Smooth muscle cell (in vitro differentiated cells): ENCODE measurements around the gene NAV1. TPM values are rescaled to one million over a fixed set of nuclear protein-coding genes. Genes with fewer than 3 reads are reported as not detected.
"Not testable (repeated sequence)": the region's sequence is repeated elsewhere in the genome, so short reads cannot be mapped to it uniquely, and the experiment has no call there.

Source experiments
- DNase-seq: peaks from one replicate; lab custom pipeline; 2025; ENCODE audit not compliant: unreplicated experiment; lab: John Stamatoyannopoulos, UW
- H2AFZ ChIP-seq: fragments of 200-600 bp; sonication (generic); 2 replicates; pipeline ENCODE4 v1.6.0; 2016; ENCODE audit warnings: antibody characterized with exemption, low read depth, mild to moderate bottlenecking
- H3F3A ChIP-seq: fragments of 200-600 bp; sonication (generic); 2 replicates; pipeline ENCODE4 v1.6.0; 2017; ENCODE audit warnings: antibody characterized with exemption, low read depth
- H3K27ac ChIP-seq: fragments of 200-600 bp; sonication (generic); 2 replicates; pipeline ENCODE4 v1.5.1; 2016; ENCODE audit warnings: low read depth, mild to moderate bottlenecking
- H3K27me3 ChIP-seq: fragments of 200-600 bp; sonication (generic); 2 replicates; pipeline ENCODE4 v1.6.1; 2016; ENCODE audit warnings: low read depth, mild to moderate bottlenecking
- H3K36me3 ChIP-seq: fragments of 200-600 bp; sonication (generic); 2 replicates; pipeline ENCODE4 v1.5.1; 2016; ENCODE audit warnings: low read depth
- H3K4me1 ChIP-seq: fragments of 200-600 bp; sonication (generic); 2 replicates; pipeline ENCODE4 v1.5.1; 2016; ENCODE audit warnings: low read depth
- H3K4me2 ChIP-seq: fragments of 200-600 bp; sonication (generic); 2 replicates; pipeline ENCODE4 v1.6.0; 2016; ENCODE audit warnings: mild to moderate bottlenecking
- H3K4me3 ChIP-seq: fragments of 200-600 bp; sonication (generic); 2 replicates; pipeline ENCODE4 v1.5.1; 2016; ENCODE audit warnings: mild to moderate bottlenecking
- H3K79me2 ChIP-seq: fragments of 200-600 bp; sonication (generic); 2 replicates; pipeline ENCODE4 v1.6.0; 2016; ENCODE audit warnings: low read depth, mild to moderate bottlenecking
- H3K9ac ChIP-seq: fragments of 200-600 bp; sonication (generic); 2 replicates; pipeline ENCODE4 v1.6.0; 2016; ENCODE audit warnings: low read depth
- H3K9me3 ChIP-seq: fragments of 200-600 bp; sonication (generic); replicated peaks from 2 replicates; pipeline ENCODE4 v1.5.1; 2016; ENCODE audit warnings: low read depth
- H4K20me1 ChIP-seq: fragments of 200-600 bp; sonication (generic); 2 replicates; pipeline ENCODE4 v1.6.0; 2016; ENCODE audit warnings: low read depth
- WGBS: methylation state at CpG from one replicate; pipeline ENCODE4 v1.1.7; 2016; ENCODE audit warnings: low lambda C conversion rate; 5-methylcytosine and 5-hydroxymethylcytosine counted together
- polyA plus RNA-seq: library from polyadenylated mRNA; unstranded; fragments of >200 nt; fragmentation: Nextera tagmentation; extraction: Ambion mirVana; gene quantifications from 2 replicates; pipeline ENCODE4 v1.2.1, GENCODE V29; 2016
- total RNA-seq: library from RNA; depleted of rRNA; stranded (reverse); fragments of >200 nt; gene quantifications from 2 replicates; pipeline ENCODE4 v1.2.3, GENCODE V29; 2014
- TF ChIP-seq, protein P1 (sequence below): fragments of 200-600 bp; sonication (generic); IDR thresholded peaks from 2 replicates; pipeline ENCODE4 v1.5.1; 2017; ENCODE audit warnings: borderline replicate concordance, mild to moderate bottlenecking, antibody characterized with exemption; ENCODE audit not compliant: insufficient read depth, poor library complexity, severe bottlenecking

NAV1 gene
- total and polyA plus RNA-seq, 2 experiments from 2014 or later, result 52.3 to 71.1 TPM

DNA sequence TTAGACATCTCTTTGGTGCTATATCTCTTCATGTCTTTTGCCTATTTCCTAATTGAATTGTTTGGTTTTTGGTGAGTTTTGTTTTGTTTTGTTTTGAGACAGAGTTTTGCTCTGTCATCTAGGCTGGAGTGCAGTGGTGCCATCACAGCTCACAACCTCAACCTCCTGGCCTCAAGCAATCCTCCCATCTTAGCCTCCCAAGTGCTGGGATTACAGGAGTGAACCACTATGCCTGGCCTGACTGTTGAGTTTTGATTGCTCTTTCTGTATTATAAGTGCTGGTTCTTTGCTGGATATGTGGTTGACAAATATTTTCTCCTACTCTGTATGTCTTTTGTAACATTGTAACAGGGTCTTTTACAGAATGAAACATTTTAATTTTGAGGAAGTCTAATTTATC, 38.0 kb downstream of the NAV1 start:
- Histone ChIP-seq H2AFZ (no peak overlapping the region), H3K27ac (peak overlapping the region; percentile 80), H3K4me1 (peaks cover 7% of the 10 kb centered on the region), H3K4me3 (no peak overlapping the region), H3K27me3 (no peaks in the 10 kb centered on the region), H3K79me2 (peaks cover 98% of the 10 kb centered on the region), H3K36me3 (no peaks in the 10 kb centered on the region), H4K20me1 (peaks cover 16% of the 10 kb centered on the region), H3K4me2 (no peak overlapping the region), H3F3A (peaks cover 12% of the 10 kb centered on the region), H3K9me3 (no peaks in the 10 kb centered on the region), H3K9ac (no peak overlapping the region)
- DNase-seq, result no peak
- TF ChIP-seq, protein P1, sequence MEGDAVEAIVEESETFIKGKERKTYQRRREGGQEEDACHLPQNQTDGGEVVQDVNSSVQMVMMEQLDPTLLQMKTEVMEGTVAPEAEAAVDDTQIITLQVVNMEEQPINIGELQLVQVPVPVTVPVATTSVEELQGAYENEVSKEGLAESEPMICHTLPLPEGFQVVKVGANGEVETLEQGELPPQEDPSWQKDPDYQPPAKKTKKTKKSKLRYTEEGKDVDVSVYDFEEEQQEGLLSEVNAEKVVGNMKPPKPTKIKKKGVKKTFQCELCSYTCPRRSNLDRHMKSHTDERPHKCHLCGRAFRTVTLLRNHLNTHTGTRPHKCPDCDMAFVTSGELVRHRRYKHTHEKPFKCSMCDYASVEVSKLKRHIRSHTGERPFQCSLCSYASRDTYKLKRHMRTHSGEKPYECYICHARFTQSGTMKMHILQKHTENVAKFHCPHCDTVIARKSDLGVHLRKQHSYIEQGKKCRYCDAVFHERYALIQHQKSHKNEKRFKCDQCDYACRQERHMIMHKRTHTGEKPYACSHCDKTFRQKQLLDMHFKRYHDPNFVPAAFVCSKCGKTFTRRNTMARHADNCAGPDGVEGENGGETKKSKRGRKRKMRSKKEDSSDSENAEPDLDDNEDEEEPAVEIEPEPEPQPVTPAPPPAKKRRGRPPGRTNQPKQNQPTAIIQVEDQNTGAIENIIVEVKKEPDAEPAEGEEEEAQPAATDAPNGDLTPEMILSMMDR, result no peak

DNA sequence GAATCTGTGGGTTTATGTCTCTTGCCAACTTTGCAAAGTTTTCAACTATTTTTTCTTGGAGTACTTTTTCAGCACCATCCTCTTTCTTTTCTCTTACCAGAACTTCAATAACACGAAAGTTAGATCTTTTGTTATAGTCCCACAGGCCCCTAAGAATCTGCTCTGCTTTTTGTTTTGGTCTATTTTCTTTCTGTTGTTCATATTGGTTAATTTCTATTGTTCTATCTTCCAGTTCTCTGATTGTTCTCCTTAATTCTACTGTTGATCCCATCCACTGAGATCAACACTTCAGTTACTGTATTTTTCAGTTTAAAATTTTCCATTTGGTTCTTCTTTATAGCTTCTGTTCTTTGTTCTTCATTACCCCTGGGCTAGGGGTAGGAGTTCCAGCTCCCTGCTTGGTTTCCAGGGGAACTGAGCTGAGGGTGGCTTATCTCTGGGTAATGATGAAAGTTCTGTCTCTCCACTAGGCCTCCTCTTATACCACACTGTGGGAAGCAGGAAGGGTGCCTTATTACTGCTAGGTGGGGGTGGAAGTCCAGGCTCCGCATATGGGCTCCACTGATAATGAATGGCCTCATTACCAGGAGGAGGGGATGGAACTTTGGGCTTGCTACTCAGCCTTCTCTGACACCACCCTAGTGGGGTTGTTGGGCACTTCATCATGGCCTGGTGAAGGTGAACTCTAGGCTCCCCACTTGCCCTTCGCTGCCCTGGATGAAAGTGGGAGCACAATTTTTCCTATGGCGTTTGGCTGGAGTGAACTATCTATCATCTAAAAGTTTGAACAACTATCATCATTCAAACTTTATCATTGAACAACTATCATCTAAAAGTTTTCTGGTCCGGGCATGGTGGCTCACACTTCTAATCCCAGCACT, 39.3 kb downstream of the NAV1 start:
- Histone ChIP-seq H3K4me3 (no peak overlapping the region), H3K9ac (peak overlapping the region; percentile 24), H4K20me1 (peaks cover 5% of the 10 kb centered on the region), H3K9me3 (no peaks in the 10 kb centered on the region), H3K79me2 (peaks cover 91% of the 10 kb centered on the region), H3K36me3 (no peaks in the 10 kb centered on the region), H3F3A (peaks cover 17% of the 10 kb centered on the region), H2AFZ (no peak overlapping the region), H3K27me3 (no peaks in the 10 kb centered on the region), H3K4me1 (peaks cover 21% of the 10 kb centered on the region), H3K27ac (peak overlapping the region; percentile 80), H3K4me2 (peak overlapping the region; percentile 37)
- TF ChIP-seq, protein P1, result no peak
- DNase-seq, result no peak
- 80% methylated on average over 5 of the region's 5 CpGs for WGBS

DNA sequence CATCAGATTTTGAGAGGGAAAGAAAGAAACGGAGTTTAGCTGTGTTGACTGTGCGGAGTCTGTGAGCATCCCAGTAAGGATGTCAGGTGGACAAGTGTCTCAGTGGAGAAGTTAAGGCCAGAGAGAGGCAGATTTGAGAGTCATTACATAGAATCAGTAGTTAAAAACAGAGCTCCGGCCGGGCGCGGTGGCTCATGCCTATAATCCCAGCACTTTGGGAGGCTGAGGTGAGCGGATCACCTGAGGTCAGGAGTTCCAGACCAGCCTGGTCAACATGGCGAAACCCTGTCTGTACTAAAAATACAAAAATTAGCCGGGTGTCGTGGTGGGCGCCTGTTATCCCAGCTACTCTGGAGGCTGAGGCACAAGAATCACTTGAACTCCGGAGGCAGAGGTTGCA, 42.4 kb downstream of the NAV1 start:
- WGBS, result 96% methylated on average over 12 of the region's 12 CpGs
- not testable (repeated sequence) for H3K27me3 ChIP-seq, DNase-seq, H3K36me3 ChIP-seq, H3K4me3 ChIP-seq, H3K9ac ChIP-seq, H3K9me3 ChIP-seq, H4K20me1 ChIP-seq, H2AFZ ChIP-seq
- H3K4me1 ChIP-seq, result peaks cover 43% of the 10 kb centered on the region
- peaks cover 69% of the 10 kb centered on the region for H3K79me2 ChIP-seq
- H3F3A ChIP-seq, result peaks cover 42% of the 10 kb centered on the region
- peak overlapping the region; percentile 63 for H3K4me2 ChIP-seq
- peak overlapping the region; percentile 98 for H3K27ac ChIP-seq

DNA sequence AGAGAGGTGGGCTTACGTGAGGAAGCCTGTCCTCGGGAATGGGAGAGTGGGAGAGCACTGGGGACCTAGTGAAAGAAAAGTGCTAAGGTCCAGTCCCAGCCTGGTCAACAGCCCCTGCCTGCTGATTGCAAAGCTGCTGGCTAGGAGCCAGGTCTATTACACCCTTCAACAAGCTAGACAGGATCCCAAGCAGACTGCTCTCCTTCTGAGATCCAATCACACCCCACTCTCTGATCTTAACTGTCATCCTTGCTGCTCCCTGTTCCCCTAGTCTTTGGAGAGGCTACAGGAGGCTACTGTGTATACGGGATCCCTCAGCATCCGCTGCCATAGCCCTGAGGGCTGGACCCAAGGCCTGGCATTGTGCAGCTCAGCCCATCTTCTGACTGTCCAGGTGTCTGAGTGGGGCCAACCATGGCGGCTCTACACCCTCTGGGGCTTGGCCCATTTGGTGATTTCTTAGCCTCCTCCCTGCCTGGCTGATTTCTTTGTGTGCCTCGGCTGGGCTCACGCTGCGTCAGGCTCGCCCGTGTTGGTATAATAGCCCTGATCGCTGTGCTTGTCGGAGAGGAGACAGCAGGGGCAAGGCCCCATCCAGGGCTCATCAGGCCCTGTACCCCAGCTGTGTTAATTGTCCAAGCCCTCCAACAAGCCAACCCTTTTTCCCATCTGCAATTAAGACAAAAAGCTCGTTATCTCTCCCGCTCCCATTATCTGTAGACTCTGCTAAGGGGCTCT, 43.9 kb downstream of the NAV1 start:
- Histone ChIP-seq H3K4me1 (peaks cover 41% of the 10 kb centered on the region), H3K36me3 (no peaks in the 10 kb centered on the region), H3K79me2 (peaks cover 69% of the 10 kb centered on the region), H4K20me1 (no peaks in the 10 kb centered on the region), H3K27ac (peak overlapping the region; percentile 98), H3K4me2 (peak overlapping the region; percentile 63), H3F3A (peaks cover 42% of the 10 kb centered on the region), H3K4me3 (no peak overlapping the region), H2AFZ (no peak overlapping the region), H3K9ac (peak overlapping the region; percentile 70), H3K9me3 (no peaks in the 10 kb centered on the region), H3K27me3 (no peaks in the 10 kb centered on the region)
- TF ChIP-seq, protein P1, result no peak
- WGBS, result 82% methylated on average over 14 of the region's 14 CpGs
- no peak for DNase-seq
